Measurements from ENCODE around the gene LSS. TPM values are rescaled to one million over a fixed set of nuclear protein-coding genes. Genes with fewer than 3 reads are reported as not detected.

The LSS gene
- total and polyA plus RNA-seq, 10 of the 15 experiments (the other 5 are each of a cell fraction or from before 2014, with no cell fraction given) = 2.9 to 82.4 (median 27.5) TPM

DNA sequence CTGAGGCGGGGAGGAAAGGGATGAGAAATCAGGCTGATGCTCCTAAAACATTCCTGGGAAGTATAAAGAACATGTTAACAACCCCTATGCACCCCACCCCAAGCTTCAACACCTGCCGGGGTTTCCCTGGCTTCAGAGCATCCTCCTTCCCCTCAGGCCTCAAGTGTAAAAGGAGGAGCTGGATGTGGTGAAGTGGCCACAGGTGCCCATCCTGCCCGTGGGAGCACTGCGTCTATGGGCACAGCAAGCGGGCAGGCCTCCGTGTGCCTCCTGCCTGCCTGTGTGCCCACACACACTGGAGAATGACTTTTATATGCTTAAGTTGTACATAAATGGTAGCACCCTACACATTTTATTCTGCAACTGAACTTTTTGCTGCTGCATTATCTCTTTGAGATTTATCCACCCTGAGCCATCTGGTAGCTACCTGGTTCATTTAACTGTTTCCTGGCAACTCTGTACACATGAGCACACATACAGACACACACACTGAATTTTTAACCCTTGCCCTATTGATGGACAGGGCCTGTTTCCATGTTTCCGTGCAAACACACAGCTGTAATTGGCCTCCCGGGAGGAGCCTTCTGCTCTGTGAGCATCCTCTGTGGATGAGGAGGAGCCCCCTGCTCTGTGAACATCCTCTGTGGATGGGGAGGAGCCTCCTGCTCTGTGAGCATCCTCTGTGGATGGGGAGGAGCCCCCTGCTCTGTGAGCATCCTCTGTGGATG lies 59.8 kb downstream of the LSS start (continued):
- TF ChIP-seq, protein P1, sequence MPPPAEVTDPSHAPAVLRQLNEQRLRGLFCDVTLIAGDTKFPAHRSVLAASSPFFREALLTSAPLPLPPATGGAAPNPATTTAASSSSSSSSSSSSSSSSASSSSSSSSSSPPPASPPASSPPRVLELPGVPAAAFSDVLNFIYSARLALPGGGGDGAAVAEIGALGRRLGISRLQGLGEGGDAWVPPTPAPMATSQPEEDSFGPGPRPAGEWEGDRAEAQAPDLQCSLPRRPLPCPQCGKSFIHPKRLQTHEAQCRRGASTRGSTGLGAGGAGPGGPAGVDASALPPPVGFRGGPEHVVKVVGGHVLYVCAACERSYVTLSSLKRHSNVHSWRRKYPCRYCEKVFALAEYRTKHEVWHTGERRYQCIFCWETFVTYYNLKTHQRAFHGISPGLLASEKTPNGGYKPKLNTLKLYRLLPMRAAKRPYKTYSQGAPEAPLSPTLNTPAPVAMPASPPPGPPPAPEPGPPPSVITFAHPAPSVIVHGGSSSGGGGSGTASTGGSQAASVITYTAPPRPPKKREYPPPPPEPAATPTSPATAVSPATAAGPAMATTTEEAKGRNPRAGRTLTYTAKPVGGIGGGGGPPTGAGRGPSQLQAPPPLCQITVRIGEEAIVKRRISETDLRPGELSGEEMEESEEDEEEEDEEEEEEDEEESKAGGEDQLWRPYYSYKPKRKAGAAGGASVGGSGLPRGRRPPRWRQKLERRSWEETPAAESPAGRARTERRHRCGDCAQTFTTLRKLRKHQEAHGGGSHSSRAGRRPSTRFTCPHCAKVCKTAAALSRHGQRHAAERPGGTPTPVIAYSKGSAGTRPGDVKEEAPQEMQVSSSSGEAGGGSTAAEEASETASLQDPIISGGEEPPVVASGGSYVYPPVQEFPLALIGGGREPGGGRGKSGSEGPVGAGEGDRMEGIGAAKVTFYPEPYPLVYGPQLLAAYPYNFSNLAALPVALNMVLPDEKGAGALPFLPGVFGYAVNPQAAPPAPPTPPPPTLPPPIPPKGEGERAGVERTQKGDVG (CRISPR knock-in tag; IDR thresholded peaks at IDR 0.05) = no peak

DNA sequence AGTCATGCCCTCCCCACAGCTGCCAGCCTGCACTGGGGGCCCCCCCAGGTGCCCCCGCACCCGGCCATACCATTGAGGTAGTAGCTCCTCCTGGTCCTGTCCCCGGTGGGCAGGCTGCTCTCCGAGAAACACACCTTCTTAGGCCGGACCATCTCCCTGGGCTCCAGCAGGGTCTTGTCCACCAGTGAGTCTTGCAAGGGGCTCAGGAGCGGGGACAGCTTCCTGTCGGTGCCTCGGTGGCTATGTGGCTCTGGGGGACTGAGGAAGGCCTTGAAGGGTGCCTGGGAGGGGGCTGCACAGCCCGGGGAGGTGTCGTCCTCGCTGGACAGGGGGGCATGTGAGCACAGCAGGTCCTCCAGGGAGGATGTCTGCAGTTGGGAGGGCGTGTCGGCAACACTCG lies 60.3 kb downstream of the LSS start:
- no peak overlapping the region for H3K4me3 ChIP-seq
- in situ Hi-C loops (cut with MboI) (no loop called here), intact Hi-C loops (cut with micrococcal nuclease; ENCODE audit: unreplicated experiment) (no loop called here)
- H4K20me1 ChIP-seq (ENCODE audit: control insufficient read depth, insufficient read depth) = no peaks in the 10 kb centered on the region
- ChIA-PET CTCF (no interaction called here), POLR2A (no interaction called here), RAD21 (ENCODE audit: unreplicated experiment) (no interaction called here), SMC1A (ENCODE audit: uncharacterized antibody, unreplicated experiment) (no interaction called here)
- DNase-seq (ENCODE audit: low read depth, low spot score) (no peak), ATAC-seq (no peak), FAIRE-seq (no peak)
- 79% methylated on average over 14 of the region's 14 CpGs for WGBS (ENCODE audit: insufficient coverage, insufficient replicate concordance, low lambda C conversion rate, missing lambda C conversion rate)
- BruUV-seq (replicated peaks) = no TSS peak
- H3K4me2 ChIP-seq (ENCODE audit: control insufficient read depth, insufficient read depth) = no peak overlapping the region
- no peak overlapping the region for H3K27ac ChIP-seq (ENCODE audit: control insufficient read depth, insufficient read depth)
- H2AFZ ChIP-seq (ENCODE audit: control insufficient read depth, low read depth, low read length) = no peak overlapping the region
- H3K9me3 ChIP-seq (replicated peaks; ENCODE audit: control insufficient read depth, insufficient read depth, low read length) = no peaks in the 10 kb centered on the region; the same call in 2 of the 3 replicates
- H3K36me3 ChIP-seq (ENCODE audit: control insufficient read depth in 2 of 2, insufficient read depth in 2 of 2, low read length in 1 of 2) = no peaks in the 10 kb centered on the region
- no peak overlapping the region for H3K9ac ChIP-seq (ENCODE audit: control insufficient read depth, insufficient read depth, low read length)
- H3K79me2 ChIP-seq (ENCODE audit: control insufficient read depth, insufficient read depth, low read length) = no peaks in the 10 kb centered on the region
- H3K4me1 ChIP-seq (ENCODE audit: control insufficient read depth, insufficient read depth, low read length) = no peaks in the 10 kb centered on the region; the same call in 1 of the 2 replicates
- H3K27me3 ChIP-seq (replicated peaks in 1 of 2; ENCODE audit: control insufficient read depth in 2 of 2, insufficient read depth in 2 of 2, low read length in 1 of 2) = no peaks in the 10 kb centered on the region
- TF ChIP-seq NFXL1 (IDR thresholded peaks at IDR 0.05; ENCODE audit: borderline replicate concordance) (no peak), HDGF (IDR thresholded peaks at IDR 0.05) (no peak), GATAD2B (conservative IDR thresholded peaks at IDR 0.05; ENCODE audit: low read depth) (no peak), RAD51 (IDR thresholded peaks at IDR 0.05) (no peak), MYB (IDR thresholded peaks at IDR 0.05; ENCODE audit: borderline replicate concordance, low read depth, low read length) (no peak), BCL3 (IDR thresholded peaks at IDR 0.05; ENCODE audit: borderline replicate concordance, insufficient read depth, low read depth, low read length, poor library complexity, severe bottlenecking) (no peak)
- TF ChIP-seq, protein P2, sequence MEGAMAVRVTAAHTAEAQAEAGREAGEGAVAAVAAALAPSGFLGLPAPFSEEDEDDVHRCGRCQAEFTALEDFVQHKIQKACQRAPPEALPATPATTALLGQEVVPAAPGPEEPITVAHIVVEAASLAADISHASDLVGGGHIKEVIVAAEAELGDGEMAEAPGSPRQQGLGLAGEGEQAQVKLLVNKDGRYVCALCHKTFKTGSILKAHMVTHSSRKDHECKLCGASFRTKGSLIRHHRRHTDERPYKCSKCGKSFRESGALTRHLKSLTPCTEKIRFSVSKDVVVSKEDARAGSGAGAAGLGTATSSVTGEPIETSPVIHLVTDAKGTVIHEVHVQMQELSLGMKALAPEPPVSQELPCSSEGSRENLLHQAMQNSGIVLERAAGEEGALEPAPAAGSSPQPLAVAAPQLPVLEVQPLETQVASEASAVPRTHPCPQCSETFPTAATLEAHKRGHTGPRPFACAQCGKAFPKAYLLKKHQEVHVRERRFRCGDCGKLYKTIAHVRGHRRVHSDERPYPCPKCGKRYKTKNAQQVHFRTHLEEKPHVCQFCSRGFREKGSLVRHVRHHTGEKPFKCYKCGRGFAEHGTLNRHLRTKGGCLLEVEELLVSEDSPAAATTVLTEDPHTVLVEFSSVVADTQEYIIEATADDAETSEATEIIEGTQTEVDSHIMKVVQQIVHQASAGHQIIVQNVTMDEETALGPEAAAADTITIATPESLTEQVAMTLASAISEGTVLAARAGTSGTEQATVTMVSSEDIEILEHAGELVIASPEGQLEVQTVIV (IDR thresholded peaks at IDR 0.05; ENCODE audit: borderline replicate concordance, partially characterized antibody) = no peak
- TF ChIP-seq, protein P3, sequence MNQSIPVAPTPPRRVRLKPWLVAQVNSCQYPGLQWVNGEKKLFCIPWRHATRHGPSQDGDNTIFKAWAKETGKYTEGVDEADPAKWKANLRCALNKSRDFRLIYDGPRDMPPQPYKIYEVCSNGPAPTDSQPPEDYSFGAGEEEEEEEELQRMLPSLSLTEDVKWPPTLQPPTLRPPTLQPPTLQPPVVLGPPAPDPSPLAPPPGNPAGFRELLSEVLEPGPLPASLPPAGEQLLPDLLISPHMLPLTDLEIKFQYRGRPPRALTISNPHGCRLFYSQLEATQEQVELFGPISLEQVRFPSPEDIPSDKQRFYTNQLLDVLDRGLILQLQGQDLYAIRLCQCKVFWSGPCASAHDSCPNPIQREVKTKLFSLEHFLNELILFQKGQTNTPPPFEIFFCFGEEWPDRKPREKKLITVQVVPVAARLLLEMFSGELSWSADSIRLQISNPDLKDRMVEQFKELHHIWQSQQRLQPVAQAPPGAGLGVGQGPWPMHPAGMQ (IDR thresholded peaks at IDR 0.05; ENCODE audit: borderline replicate concordance) = no peak
- TF ChIP-seq, protein P4, sequence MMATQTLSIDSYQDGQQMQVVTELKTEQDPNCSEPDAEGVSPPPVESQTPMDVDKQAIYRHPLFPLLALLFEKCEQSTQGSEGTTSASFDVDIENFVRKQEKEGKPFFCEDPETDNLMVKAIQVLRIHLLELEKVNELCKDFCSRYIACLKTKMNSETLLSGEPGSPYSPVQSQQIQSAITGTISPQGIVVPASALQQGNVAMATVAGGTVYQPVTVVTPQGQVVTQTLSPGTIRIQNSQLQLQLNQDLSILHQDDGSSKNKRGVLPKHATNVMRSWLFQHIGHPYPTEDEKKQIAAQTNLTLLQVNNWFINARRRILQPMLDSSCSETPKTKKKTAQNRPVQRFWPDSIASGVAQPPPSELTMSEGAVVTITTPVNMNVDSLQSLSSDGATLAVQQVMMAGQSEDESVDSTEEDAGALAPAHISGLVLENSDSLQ (IDR thresholded peaks at IDR 0.05) = no peak
- TF ChIP-seq, protein P5, sequence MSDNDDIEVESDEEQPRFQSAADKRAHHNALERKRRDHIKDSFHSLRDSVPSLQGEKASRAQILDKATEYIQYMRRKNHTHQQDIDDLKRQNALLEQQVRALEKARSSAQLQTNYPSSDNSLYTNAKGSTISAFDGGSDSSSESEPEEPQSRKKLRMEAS (IDR thresholded peaks at IDR 0.05; ENCODE audit: low read depth, low read length) = no peak

Data from GM12878 (cell line).